ENCODE data around the gene LCE3C.

- TF ChIP-seq CTCF (IDR thresholded peaks at IDR 0.05), result no peak
- no peak for TF ChIP-seq POLR2A (IDR thresholded peaks at IDR 0.05)
These were observed at the start of gene LCE3C for GRCh38 chr1:152599934-152600333.
